ENCODE measurements around the gene CDON. TPM values are rescaled to one million over a fixed set of nuclear protein-coding genes. Genes with fewer than 3 reads are reported as not detected.

The CDON gene
- total and polyA plus RNA-seq, 2 of the 13 experiments (the other 11 are each of a cell fraction or from before 2014, with no cell fraction given) = 9.6 to 12.8 TPM

- peak; percentile 97 for TF ChIP-seq BHLHE40 (IDR thresholded peaks at IDR 0.05; ENCODE audit: low read length)
- TF ChIP-seq TBX2 (CRISPR knock-in tag; IDR thresholded peaks at IDR 0.05; ENCODE audit: borderline replicate concordance) = peak; percentile 25; the same call in 1 of the 2 replicates
- TF ChIP-seq ZNF577 (CRISPR knock-in tag; IDR thresholded peaks at IDR 0.05; ENCODE audit: borderline replicate concordance, low read depth) = no peak
- TF ChIP-seq ZFP62 (CRISPR knock-in tag; IDR thresholded peaks at IDR 0.05) = no peak
- no peak for TF ChIP-seq ATF3 (CRISPR knock-in tag; IDR thresholded peaks at IDR 0.05)
- no peak for TF ChIP-seq ZNF17 (CRISPR knock-in tag; IDR thresholded peaks at IDR 0.05)
- no peak for TF ChIP-seq ARNT (IDR thresholded peaks at IDR 0.05)
- TF ChIP-seq ZNF556 (CRISPR knock-in tag; IDR thresholded peaks at IDR 0.05; ENCODE audit: borderline replicate concordance) = no peak
- TF ChIP-seq CREB1 (IDR thresholded peaks at IDR 0.05) = peak; percentile 51; the same call in 1 of the 2 replicates
- TF ChIP-seq CREB1 (CRISPR knock-in tag; IDR thresholded peaks at IDR 0.05) = no peak
- TF ChIP-seq ZNF382 (CRISPR knock-in tag; IDR thresholded peaks at IDR 0.05; ENCODE audit: borderline replicate concordance) = no peak
- TF ChIP-seq ARNTL (CRISPR knock-in tag; IDR thresholded peaks at IDR 0.05) = 0 out of 2 replicates have a peak, but pooled peaks have one; percentile 74
- no peak for TF ChIP-seq NFE2L2 (IDR thresholded peaks at IDR 0.05; ENCODE audit: low read length)
- TF ChIP-seq RARA (CRISPR knock-in tag; IDR thresholded peaks at IDR 0.05) = no peak; the same call in none of the 2 replicates
- no peak for TF ChIP-seq KDM5A (IDR thresholded peaks at IDR 0.05; ENCODE audit: borderline replicate concordance, low read length)
- TF ChIP-seq ZNF484 (CRISPR knock-in tag; IDR thresholded peaks at IDR 0.05; ENCODE audit: borderline replicate concordance, low read depth) = no peak
- TF ChIP-seq ZFP36L2 (CRISPR knock-in tag; IDR thresholded peaks at IDR 0.05) = no peak
- no peak for TF ChIP-seq KDM3A (CRISPR knock-in tag; IDR thresholded peaks at IDR 0.05; ENCODE audit: low read depth)
- TF ChIP-seq FOXJ3 (CRISPR knock-in tag; IDR thresholded peaks at IDR 0.05; ENCODE audit: borderline replicate concordance) = no peak
- no peak for TF ChIP-seq PRDM15 (CRISPR knock-in tag; IDR thresholded peaks at IDR 0.05)
- 0 out of 2 replicates have a peak, but pooled peaks have one; percentile 71 for TF ChIP-seq PAX8 (CRISPR knock-in tag; IDR thresholded peaks at IDR 0.05; ENCODE audit: borderline replicate concordance)
- no peak for TF ChIP-seq ZSCAN30 (CRISPR knock-in tag; IDR thresholded peaks at IDR 0.05)
- no peak; the same call in 1 of the 2 replicates for TF ChIP-seq HMG20A (CRISPR knock-in tag; IDR thresholded peaks at IDR 0.05; ENCODE audit: borderline replicate concordance)
- TF ChIP-seq PRDM4 (CRISPR knock-in tag; IDR thresholded peaks at IDR 0.05; ENCODE audit: borderline replicate concordance) = no peak
These were observed at the start of gene CDON (continued) for GRCh38 chr11:126062679-126063506.

All from HepG2 (cell line).